DOHH2 (cell line): ENCODE data around the gene AURKA.

Experiments used
- H3F3A ChIP-seq: fragments of 200-600 bp; sonication (generic), shearing (Covaris generic); 2 replicates; pipeline ENCODE4 v1.6.0; 2016; ENCODE audit warnings: antibody characterized with exemption, mild to moderate bottlenecking; ENCODE audit not compliant: control insufficient read depth, insufficient read depth
- H3K27ac ChIP-seq: fragments of 200-600 bp; sonication (generic); 2 replicates; pipeline ENCODE4 v1.5.1; 2014; ENCODE audit warnings: low read depth, mild to moderate bottlenecking, low read length, moderate library complexity
- H3K27me3 ChIP-seq: fragments of 200-600 bp; sonication (generic); 2 replicates; pipeline ENCODE4 v1.6.1; 2014; ENCODE audit warnings: mild to moderate bottlenecking, low read length, mixed read lengths; ENCODE audit not compliant: control insufficient read depth
- H3K36me3 ChIP-seq: fragments of 200-600 bp; sonication (generic); 2 replicates; pipeline ENCODE4 v1.6.1; 2014; ENCODE audit warnings: mild to moderate bottlenecking, low read length, moderate library complexity, mixed read lengths; ENCODE audit not compliant: control insufficient read depth
- H3K4me1 ChIP-seq: fragments of 200-600 bp; sonication (generic); 2 replicates; pipeline ENCODE4 v1.6.1; 2014; ENCODE audit warnings: mild to moderate bottlenecking, low read length, mixed read lengths; ENCODE audit not compliant: control insufficient read depth
- H3K4me2 ChIP-seq: fragments of 200-600 bp; sonication (generic); 2 replicates; pipeline ENCODE4 v1.6.0; 2014; ENCODE audit warnings: mild to moderate bottlenecking, low read length, moderate library complexity
- H3K4me3 ChIP-seq: fragments of 200-600 bp; sonication (generic); 2 replicates; pipeline ENCODE4 v1.5.1; 2014; ENCODE audit warnings: mild to moderate bottlenecking, low read length, mixed read lengths
- H3K79me2 ChIP-seq: fragments of 200-600 bp; sonication (generic); 2 replicates; pipeline ENCODE4 v1.6.1; 2014; ENCODE audit warnings: mild to moderate bottlenecking, low read length, mixed read lengths; ENCODE audit not compliant: control insufficient read depth
- H3K9me2 ChIP-seq: fragments of 200-600 bp; sonication (generic); replicated peaks from 2 replicates; pipeline ENCODE4 v1.6.1; 2014; ENCODE audit warnings: mild to moderate bottlenecking, low read length, mixed read lengths; ENCODE audit not compliant: control insufficient read depth
- H3K9me3 ChIP-seq: fragments of 200-600 bp; sonication (generic); 2 replicates; pipeline ENCODE4 v1.6.1; 2014; ENCODE audit warnings: antibody characterized with exemption, low read length, mixed read lengths; ENCODE audit not compliant: control insufficient read depth, insufficient read depth
- H4K20me1 ChIP-seq: fragments of 200-600 bp; sonication (generic); 2 replicates; pipeline ENCODE4 v1.6.0; 2014; ENCODE audit warnings: low read depth, mild to moderate bottlenecking, antibody characterized with exemption, low read length, moderate library complexity; ENCODE audit not compliant: control insufficient read depth, insufficient read depth
- CTCF ChIP-seq: fragments of 200-600 bp; sonication (generic); IDR thresholded peaks from one replicate; pipeline ENCODE4 v1.5.1; 2014; ENCODE audit warnings: antibody characterized with exemption, mild to moderate bottlenecking, low read depth, low read length; ENCODE audit not compliant: poor library complexity, severe bottlenecking
- EZH2phosphoT487 ChIP-seq: fragments of 200-600 bp; sonication (generic); IDR thresholded peaks from 2 replicates; pipeline ENCODE4 v1.6.1; 2017; ENCODE audit warnings: borderline replicate concordance, mild to moderate bottlenecking, antibody characterized with exemption, low read length, moderate library complexity, mixed read lengths

Gene AURKA

GRCh38 chr20:56359212-56360132 is 32.5 kb downstream of the AURKA start:
- Histone ChIP-seq H3K79me2 (no peaks in the 10 kb centered on the region), H3K4me3 (peak overlapping the region; percentile 57), H3K4me2 (peak overlapping the region; percentile 74), H3K27ac (no peak overlapping the region), H3K9me2 (no peaks in the 10 kb centered on the region), H3K27me3 (peaks cover 19% of the 10 kb centered on the region), H4K20me1 (no peaks in the 10 kb centered on the region), H3K4me1 (peaks cover 5% of the 10 kb centered on the region; the same call in 1 of the 2 replicates), H3K9me3 (no peaks in the 10 kb centered on the region), H3K36me3 (no peaks in the 10 kb centered on the region), H3F3A (no peaks in the 10 kb centered on the region)
- TF ChIP-seq CTCF (no peak), EZH2phosphoT487 (no peak)

GRCh38 chr20:56358600-56359211 is 33.3 kb downstream of the AURKA start, which contains the start of gene FAM210B:
Gene FAM210B (plus strand): TSS chr20:56358974. CDS start chr20:56359006, 32 bp downstream.
- H3K4me2 ChIP-seq, result peak within 1 kb of the TSS; percentile 74
- H3K79me2 ChIP-seq, result no peaks in the 10 kb centered on the region
- TF ChIP-seq CTCF (no peak), EZH2phosphoT487 (no peak)
- no peak within 1 kb of the TSS for H3K27ac ChIP-seq
- H3F3A ChIP-seq, result no peaks in the 10 kb centered on the region
- H3K36me3 ChIP-seq, result no peaks in the 10 kb centered on the region
- peak within 1 kb of the TSS; percentile 57 for H3K4me3 ChIP-seq
- H3K9me3 ChIP-seq, result no peaks in the 10 kb centered on the region
- H3K27me3 ChIP-seq, result peaks cover 23% of the 10 kb centered on the region
- peaks cover 5% of the 10 kb centered on the region; the same call in 1 of the 2 replicates for H3K4me1 ChIP-seq
- no peaks in the 10 kb centered on the region for H4K20me1 ChIP-seq
- no peaks in the 10 kb centered on the region for H3K9me2 ChIP-seq

DNA sequence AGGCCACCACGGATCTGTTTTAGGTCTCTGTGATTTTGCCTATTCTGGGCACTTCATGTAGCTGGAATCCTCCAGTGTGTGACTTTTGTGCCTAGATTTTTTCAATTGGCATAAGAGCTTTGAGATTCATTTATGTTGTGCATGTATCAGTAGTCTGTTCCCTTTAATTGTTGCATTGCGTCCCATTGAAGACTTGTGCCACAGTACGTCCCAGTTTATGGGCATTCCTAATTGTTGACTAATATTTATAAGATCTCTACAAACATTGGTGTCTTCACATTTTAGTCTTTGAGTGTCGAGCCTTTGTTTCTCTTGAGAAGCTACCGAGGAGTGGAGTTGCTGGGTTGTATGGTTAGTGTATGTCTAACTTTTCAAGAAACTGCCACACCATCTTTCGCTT is 33.9 kb downstream of the AURKA start:
- Histone ChIP-seq H3K4me3 (no peak overlapping the region), H4K20me1 (no peaks in the 10 kb centered on the region), H3K4me2 (peak overlapping the region; percentile 74; the same call in 1 of the 2 replicates), H3F3A (no peaks in the 10 kb centered on the region), H3K27me3 (peaks cover 26% of the 10 kb centered on the region), H3K79me2 (no peaks in the 10 kb centered on the region), H3K36me3 (no peaks in the 10 kb centered on the region), H3K4me1 (peaks cover 5% of the 10 kb centered on the region; the same call in 1 of the 2 replicates), H3K9me2 (no peaks in the 10 kb centered on the region), H3K27ac (no peak overlapping the region), H3K9me3 (no peaks in the 10 kb centered on the region)
- TF ChIP-seq CTCF (no peak), EZH2phosphoT487 (no peak)
